HepG2 (cell line): ENCODE data around the gene ZBTB7C. TPM values are rescaled to one million over a fixed set of nuclear protein-coding genes. Genes with fewer than 3 reads are reported as not detected.

ENCODE experiments used
- ATAC-seq: fragments of 200-7000 bp; cut with Tn5 transposase; 3 replicates; pipeline ENCODE4 v1.9.1; 2020; ENCODE audit warnings: mild to moderate bottlenecking, moderate library complexity
- BruUV-seq: library from RNA; stranded (reverse); fragments of 400-500 nt; replicated peaks from 2 replicates; lab custom pipeline; 2021; lab: Mats Ljungman, UMichigan
- CTCF ChIA-PET: fragments of 300-600 bp; formaldehyde crosslinking; extraction: SDS; loops from one replicate; lab custom pipeline; 2021; ENCODE audit warnings: low total read pairs, inconsistent platforms, low intra/inter-chr PET ratio; lab: Yijun Ruan, JAX
- POLR2A ChIA-PET: fragments of 350-600 bp; sonication (Branson Sonifier 250); formaldehyde crosslinking; loops from one replicate; lab custom pipeline; 2020; ENCODE audit warnings: antibody characterized with exemption, inconsistent platforms; lab: Yijun Ruan, JAX
- DNase-seq: peaks from one replicate; pipeline ENCODE4 v3.0.0-alpha.2; 2015; ENCODE audit warnings: low spot score
- FAIRE-seq: peaks from 3 replicates; lab custom pipeline; 2011; peaks lifted over from hg19 to GRCh38; lab: Jason Lieb, UNC
- H2AFZ ChIP-seq: one replicate; pipeline ENCODE4 v1.6.1; 2011; ENCODE audit warnings: low read length, inconsistent platforms
- H3K27ac ChIP-seq: fragments of 300-600 bp; 3 replicates; pipeline ENCODE4 v1.8.0; 2011; ENCODE audit warnings: mixed run types, mild to moderate bottlenecking, mixed read lengths, low read length, inconsistent platforms; ENCODE audit not compliant: insufficient read depth; ENCODE audit errors: extremely low read length
- H3K27me3 ChIP-seq, 2 experiments: fragments of 200-600 bp in 1 of 2; 2 replicates in 1 of 2; 3 replicates in 1 of 2; pipeline versions ENCODE4 v1.6.0 to v1.8.0; 2011; ENCODE audit warnings: low read length in 2 of 2, mild to moderate bottlenecking in 2 of 2, moderate library complexity in 2 of 2, inconsistent platforms in 1 of 2; ENCODE audit not compliant: insufficient read depth in 2 of 2, control insufficient read depth in 1 of 2
- H3K36me3 ChIP-seq, 2 experiments: fragments of 200-600 bp in 1 of 2; replicated peaks in 1 of 2; 2 replicates in 1 of 2; 3 replicates in 1 of 2; pipeline versions ENCODE4 v1.5.1 to v1.8.0; 2011; ENCODE audit warnings: low read length in 2 of 2, inconsistent platforms in 1 of 2; ENCODE audit not compliant: insufficient read depth in 2 of 2, control insufficient read depth in 1 of 2
- H3K4me1 ChIP-seq: 2 replicates; pipeline ENCODE4 v1.5.1; 2012; ENCODE audit warnings: low read length, inconsistent platforms; ENCODE audit not compliant: insufficient read depth
- H3K4me2 ChIP-seq: 2 replicates; pipeline ENCODE4 v1.6.0; 2011; ENCODE audit warnings: low read depth, low read length, inconsistent platforms
- H3K4me3 ChIP-seq, 3 experiments: fragments of 200-600 bp in 1 of 3; sonication (generic), shearing (Covaris generic) in 1 of 3; replicated peaks in 1 of 3; 2 replicates each; pipeline ENCODE4 v1.5.1; 2011 to 2016; ENCODE audit warnings: low read length in 3 of 3, inconsistent platforms in 2 of 3, low read depth in 2 of 3, mild to moderate bottlenecking in 2 of 3, control low read depth in 1 of 3, mixed read lengths in 1 of 3; ENCODE audit not compliant: insufficient read depth in 1 of 3
- H3K79me2 ChIP-seq: one replicate; pipeline ENCODE4 v1.6.1; 2011; ENCODE audit warnings: low read length, inconsistent platforms; ENCODE audit not compliant: insufficient read depth
- H3K9ac ChIP-seq: 2 replicates; pipeline ENCODE4 v1.6.0; 2011; ENCODE audit warnings: mild to moderate bottlenecking, low read depth, low read length, inconsistent platforms; ENCODE audit not compliant: insufficient read depth
- H3K9me3 ChIP-seq: 2 replicates; pipeline ENCODE4 v1.5.1; 2012; ENCODE audit warnings: mild to moderate bottlenecking, low read length
- H4K20me1 ChIP-seq: 2 replicates; pipeline ENCODE4 v1.6.0; 2011; ENCODE audit warnings: inconsistent platforms, mild to moderate bottlenecking, low read length, moderate library complexity; ENCODE audit not compliant: insufficient read depth
- ZNF263 ChIP-seq: sonication (generic); formaldehyde crosslinking; IDR thresholded peaks from 2 replicates; pipeline ENCODE4 v1.4.0; 2020; ENCODE audit warnings: missing genetic modification reagents
- WGBS: methylation state at CpG from one replicate; pipeline ENCODE4 v1.1.6; 2017; ENCODE audit warnings: low lambda C conversion rate; 5-methylcytosine and 5-hydroxymethylcytosine counted together
- in situ Hi-C: cut with HindIII; loops from 2 replicates; pipeline ENCODE4 v1.10.0; 2017; ENCODE audit warnings: low pct_unique_long_range_greater_than_20kb; ENCODE audit not compliant: extremely low pct_ligation_motif_present
- intact Hi-C: fragments of 100-400 bp; cut with micrococcal nuclease; formaldehyde crosslinking; loops from one replicate; pipeline ENCODE4 v1.10.0; 2022; ENCODE audit not compliant: unreplicated experiment
- polyA plus RNA-seq, 8 experiments: library from polyadenylated mRNA; depleted of rRNA in 3 of 8; stranded (reverse) in 7 of 8; unstranded in 1 of 8; fragments of >200 nt; fragmentation: Illumina TruSeq in 4 of 8; extraction: Trizol in 4 of 8; gene quantifications; 2 replicates each; pipeline versions ENCODE4 v1.2.1 to v1.2.3, GENCODE V29; 2011 to 2016; ENCODE audit warnings: low read depth in 4 of 8, missing spikeins in 1 of 8, mixed read lengths in 1 of 8; ENCODE audit not compliant: insufficient read depth in 1 of 8
- total RNA-seq, 5 experiments: library from RNA; depleted of rRNA; stranded (reverse); fragments of >200 nt; fragmentation: Illumina TruSeq; extraction: Trizol; gene quantifications; 2 replicates each; pipeline ENCODE4 v1.2.3, GENCODE V29; 2016; ENCODE audit warnings: low read depth in 1 of 5
- TF ChIP-seq, protein P1 (sequence below): IDR thresholded peaks from 2 replicates; pipeline ENCODE4 v1.6.1; 2016

The ZBTB7C gene
- total and polyA plus RNA-seq, 2 of the 13 experiments (the other 11 are each of a cell fraction or from before 2014, with no cell fraction given), result 0.01 to 0.04 TPM

DNA sequence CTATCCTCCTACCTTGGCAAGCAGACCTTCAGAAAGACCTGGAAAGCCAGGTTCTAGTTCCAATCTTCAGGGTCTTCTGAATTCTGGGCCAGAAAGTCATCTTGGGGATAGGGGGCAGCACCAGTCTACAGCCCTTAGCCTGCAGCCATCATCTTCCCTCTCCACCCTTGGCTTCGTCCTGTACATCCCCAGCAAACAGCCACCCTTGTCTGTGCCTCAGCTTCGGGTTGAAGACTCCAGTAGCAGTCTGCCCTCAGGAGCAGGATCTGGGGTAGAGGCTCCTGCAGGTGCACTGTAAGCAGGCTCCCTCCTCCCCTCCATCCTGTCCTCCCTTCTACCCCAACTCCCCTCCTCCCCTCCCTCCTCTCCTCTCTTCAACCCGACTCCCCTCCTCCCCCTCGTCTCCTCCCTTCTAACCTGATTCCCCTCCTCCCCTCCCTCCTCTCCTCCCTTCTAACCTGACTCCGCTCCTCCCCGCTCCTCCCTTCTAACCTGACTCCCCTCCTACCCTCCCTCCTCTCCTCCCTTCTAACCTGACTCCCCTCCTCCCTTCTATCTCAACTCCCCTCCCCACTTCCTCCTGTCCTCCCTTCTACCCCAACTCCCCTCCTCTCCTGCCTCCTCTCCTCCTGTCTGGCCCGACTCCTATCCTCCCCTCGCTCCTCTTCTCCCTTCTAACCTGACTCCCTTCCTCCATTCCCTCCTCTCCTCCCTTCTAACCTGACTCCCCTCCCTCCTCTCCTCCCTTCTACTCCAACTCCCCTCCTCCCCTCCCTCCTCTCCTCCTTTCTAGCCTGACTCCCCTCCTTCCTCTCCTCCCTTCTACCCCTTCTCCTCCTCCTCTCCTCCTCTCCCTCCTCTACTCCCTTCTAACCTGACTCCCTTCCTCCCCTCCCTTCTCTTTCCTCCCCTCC, 388.6 kb downstream of the ZBTB7C start:
- 4% methylated on average over 7 of the region's 8 CpGs for WGBS
- no peak for FAIRE-seq

More for the DNA sequence above, 388.6 kb downstream of the ZBTB7C start:
- DNase-seq (no peak), ATAC-seq (no peak)
- Histone ChIP-seq H3K4me3 (no peak overlapping the region), H3K79me2 (no peaks in the 10 kb centered on the region), H3K4me2 (no peak overlapping the region), H3K4me1 (no peaks in the 10 kb centered on the region), H3K9ac (no peak overlapping the region), H4K20me1 (no peaks in the 10 kb centered on the region), H3K27me3 (peaks cover 2 to 12% of the 10 kb centered on the region in 2 experiments; a peak in 2 of 5 replicates), H2AFZ (no peak overlapping the region), H3K27ac (no peak overlapping the region), H3K36me3 (no peaks in the 10 kb centered on the region), H3K9me3 (no peaks in the 10 kb centered on the region)
- intact Hi-C loops, result no loop called here
- in situ Hi-C loops, result loop anchor here (5.0 kb wide), 1 partner anchor 248 kb away; no protein-coding TSS in a partner anchor
- 0 out of 2 replicates have a peak, but pooled peaks have one; percentile 16 for TF ChIP-seq ZNF263 (CRISPR knock-in tag)
- TF ChIP-seq, protein P1, sequence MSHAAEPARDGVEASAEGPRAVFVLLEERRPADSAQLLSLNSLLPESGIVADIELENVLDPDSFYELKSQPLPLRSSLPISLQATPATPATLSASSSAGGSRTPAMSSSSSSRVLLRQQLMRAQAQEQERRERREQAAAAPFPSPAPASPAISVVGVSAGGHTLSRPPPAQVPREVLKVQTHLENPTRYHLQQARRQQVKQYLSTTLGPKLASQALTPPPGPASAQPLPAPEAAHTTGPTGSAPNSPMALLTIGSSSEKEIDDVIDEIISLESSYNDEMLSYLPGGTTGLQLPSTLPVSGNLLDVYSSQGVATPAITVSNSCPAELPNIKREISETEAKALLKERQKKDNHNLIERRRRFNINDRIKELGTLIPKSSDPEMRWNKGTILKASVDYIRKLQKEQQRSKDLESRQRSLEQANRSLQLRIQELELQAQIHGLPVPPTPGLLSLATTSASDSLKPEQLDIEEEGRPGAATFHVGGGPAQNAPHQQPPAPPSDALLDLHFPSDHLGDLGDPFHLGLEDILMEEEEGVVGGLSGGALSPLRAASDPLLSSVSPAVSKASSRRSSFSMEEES, result no peak
- ChIA-PET POLR2A (no interaction called here), CTCF (no interaction called here)
- BruUV-seq, result no TSS peak
